Osteocyte (in vitro differentiated cells): Measurements from ENCODE around the gene ZNF302. TPM values are rescaled to one million over a fixed set of nuclear protein-coding genes. Genes with fewer than 3 reads are reported as not detected.
"Not testable (repeated sequence)": the region's sequence is repeated elsewhere in the genome, so short reads cannot be mapped to it uniquely, and the experiment has no call there.

Experiments
- DNase-seq: peaks from one replicate; pipeline ENCODE4 v3.0.0; 2021; ENCODE audit warnings: mixed read lengths; ENCODE audit not compliant: unreplicated experiment; ENCODE audit errors: extremely low spot score
- H3K27ac Mint-ChIP-seq: one replicate; pipeline ENCODE4 v1.8.0; 2021; ENCODE audit warnings: mild to moderate bottlenecking, mixed read lengths; ENCODE audit not compliant: unreplicated experiment
- H3K27me3 Mint-ChIP-seq: one replicate; pipeline ENCODE4 v1.8.0; 2021; ENCODE audit warnings: mixed read lengths; ENCODE audit not compliant: unreplicated experiment
- H3K36me3 Mint-ChIP-seq: one replicate; pipeline ENCODE4 v1.8.0; 2021; ENCODE audit warnings: mixed read lengths; ENCODE audit not compliant: unreplicated experiment
- H3K4me1 Mint-ChIP-seq: one replicate; pipeline ENCODE4 v1.8.0; 2021; ENCODE audit warnings: mixed read lengths; ENCODE audit not compliant: unreplicated experiment
- H3K4me3 Mint-ChIP-seq: one replicate; pipeline ENCODE4 v1.8.0; 2021; ENCODE audit warnings: mild to moderate bottlenecking, moderate library complexity, mixed read lengths; ENCODE audit not compliant: unreplicated experiment
- H3K9me3 Mint-ChIP-seq: one replicate; pipeline ENCODE4 v1.8.0; 2021; ENCODE audit warnings: mixed read lengths; ENCODE audit not compliant: unreplicated experiment
- CTCF ChIP-seq: fragments of 200-600 bp; sonication (generic); IDR thresholded peaks from 2 replicates; pipeline ENCODE4 v1.5.0; 2021; ENCODE audit warnings: antibody characterized with exemption, mild to moderate bottlenecking, moderate library complexity
- total RNA-seq: library from RNA; stranded (reverse); gene quantifications from 2 replicates; pipeline ENCODE4 v1.2.1, GENCODE V29; 2021

Gene ZNF302
- total RNA-seq, 1 donor from 2014 or later: 34.7 TPM

DNA sequence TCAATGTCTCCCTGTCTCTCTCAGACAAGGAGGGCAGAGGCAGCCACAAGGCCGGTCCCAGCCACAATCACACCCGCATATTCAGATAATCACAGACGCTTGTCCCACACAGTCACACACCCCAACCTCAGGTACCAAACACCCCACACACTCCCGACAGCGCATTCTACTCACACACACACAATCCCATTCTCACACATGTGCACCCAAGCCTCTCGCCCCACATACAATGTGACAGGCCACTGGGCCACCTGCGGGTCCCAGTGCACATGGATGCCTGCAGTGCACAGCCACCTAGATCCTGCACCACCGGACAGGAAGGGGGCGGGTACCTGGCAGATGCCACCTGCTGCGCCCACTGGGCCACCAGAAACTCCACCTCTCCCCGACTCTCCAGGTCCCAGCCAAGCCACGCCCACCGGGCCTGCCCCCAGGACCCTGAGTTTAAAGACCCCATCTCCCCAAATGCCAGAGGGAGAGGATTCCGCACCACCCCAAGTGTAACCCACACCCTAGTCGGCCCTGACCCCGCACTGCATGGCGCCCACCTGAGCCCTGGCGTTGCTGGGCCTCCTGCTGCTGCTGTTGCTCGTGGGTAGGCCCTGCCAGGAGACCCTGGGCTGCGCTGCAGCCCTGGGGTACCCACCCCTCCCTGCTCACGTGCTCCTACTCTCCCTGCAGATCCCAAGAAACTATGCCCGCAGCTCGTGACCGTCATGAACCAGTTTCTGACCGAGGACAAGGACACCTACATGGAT is 11.1 kb upstream of the ZNF302 start:
- peak overlapping the region; percentile 68 for H3K27ac Mint-ChIP-seq
- no peak overlapping the region for H3K4me3 Mint-ChIP-seq
- no peaks in the 10 kb centered on the region for H3K36me3 Mint-ChIP-seq
- no peak for TF ChIP-seq CTCF
- no peaks in the 10 kb centered on the region for H3K27me3 Mint-ChIP-seq
- no peaks in the 10 kb centered on the region for H3K9me3 Mint-ChIP-seq
- no peak for DNase-seq
- H3K4me1 Mint-ChIP-seq: peaks cover 7% of the 10 kb centered on the region

DNA sequence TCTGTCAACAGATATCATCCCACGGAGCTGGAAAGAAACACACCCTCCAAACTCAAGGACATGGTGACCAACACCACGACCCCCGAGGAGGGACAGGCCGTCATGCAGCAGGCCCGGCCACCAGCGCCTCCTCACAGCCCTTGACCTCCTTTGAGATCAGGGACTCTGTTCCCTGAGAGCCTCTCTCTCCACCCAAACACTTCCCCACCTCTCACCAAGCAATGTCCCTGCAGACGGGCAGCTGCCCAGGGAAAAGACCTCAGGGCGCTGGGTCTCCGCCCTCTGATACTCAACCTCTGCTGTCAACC is 10.6 kb upstream of the ZNF302 start:
- TF ChIP-seq CTCF: no peak
- H3K27ac Mint-ChIP-seq: peak overlapping the region; percentile 68
- no peaks in the 10 kb centered on the region for H3K36me3 Mint-ChIP-seq
- DNase-seq: no peak
- H3K27me3 Mint-ChIP-seq: no peaks in the 10 kb centered on the region
- H3K9me3 Mint-ChIP-seq: no peaks in the 10 kb centered on the region
- peak overlapping the region; percentile 29 for H3K4me3 Mint-ChIP-seq
- peaks cover 7% of the 10 kb centered on the region for H3K4me1 Mint-ChIP-seq

GRCh38 chr19:34667349-34668076 is 10.0 kb upstream of the ZNF302 start:
- no peaks in the 10 kb centered on the region for H3K27me3 Mint-ChIP-seq
- peak overlapping the region; percentile 68 for H3K27ac Mint-ChIP-seq
- no peak for TF ChIP-seq CTCF
- H3K4me1 Mint-ChIP-seq: peaks cover 7% of the 10 kb centered on the region
- peak overlapping the region; percentile 51 for H3K4me3 Mint-ChIP-seq
- H3K9me3 Mint-ChIP-seq: no peaks in the 10 kb centered on the region
- peaks cover 2% of the 10 kb centered on the region for H3K36me3 Mint-ChIP-seq
- no peak for DNase-seq

- not testable (repeated sequence) for H3K27me3 Mint-ChIP-seq, H3K36me3 Mint-ChIP-seq, H3K27ac Mint-ChIP-seq, H3K4me1 Mint-ChIP-seq, DNase-seq, H3K9me3 Mint-ChIP-seq, H3K4me3 Mint-ChIP-seq
These were observed 9.3 kb upstream of the ZNF302 start for GRCh38 chr19:34668077-34668689.

DNA sequence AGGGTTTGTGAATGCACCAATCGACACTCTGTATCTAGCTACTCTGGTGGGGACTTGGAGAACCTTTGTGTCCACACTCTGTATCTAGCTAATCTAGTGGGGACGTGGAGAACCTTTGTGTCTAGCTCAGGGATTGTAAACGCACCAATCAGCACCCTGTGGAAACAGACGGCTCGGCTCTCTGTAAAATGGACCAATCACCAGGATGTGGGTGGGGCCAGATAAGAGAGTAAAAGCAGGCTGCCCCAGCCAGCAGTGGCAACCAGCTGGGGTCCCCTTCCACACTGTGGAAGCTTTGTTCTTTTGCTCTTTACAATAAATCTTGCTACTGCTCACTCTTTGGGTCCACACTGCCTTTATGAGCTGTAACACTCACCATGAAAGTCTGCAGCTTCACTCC is 8.8 kb upstream of the ZNF302 start:
- not testable (repeated sequence) for H3K9me3 Mint-ChIP-seq, H3K27ac Mint-ChIP-seq, H3K4me3 Mint-ChIP-seq, H3K36me3 Mint-ChIP-seq, DNase-seq, H3K27me3 Mint-ChIP-seq, H3K4me1 Mint-ChIP-seq

DNA sequence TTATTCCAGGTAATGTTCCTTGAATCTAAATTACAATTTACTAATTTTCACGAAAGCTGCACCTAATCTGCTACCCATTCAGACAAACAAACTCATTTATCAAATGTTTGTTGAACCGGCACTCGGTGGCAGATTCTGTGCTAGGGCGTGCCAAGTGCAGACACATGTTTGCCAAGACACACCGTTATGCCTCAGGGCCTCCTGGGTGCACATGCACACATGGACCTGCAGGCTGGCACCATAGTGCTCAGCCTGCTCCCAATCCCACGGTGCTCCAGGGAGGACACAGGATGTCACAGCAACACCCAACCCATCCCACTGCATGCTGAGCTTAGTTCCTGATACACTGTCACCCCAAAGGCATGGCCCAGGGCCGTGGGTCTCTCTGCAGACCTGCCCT is 8.2 kb upstream of the ZNF302 start:
- no peak for DNase-seq
- peaks cover 3% of the 10 kb centered on the region for H3K36me3 Mint-ChIP-seq
- no peaks in the 10 kb centered on the region for H3K9me3 Mint-ChIP-seq
- TF ChIP-seq CTCF: no peak
- H3K4me3 Mint-ChIP-seq: no peak overlapping the region
- H3K27me3 Mint-ChIP-seq: no peaks in the 10 kb centered on the region
- peaks cover 7% of the 10 kb centered on the region for H3K4me1 Mint-ChIP-seq
- H3K27ac Mint-ChIP-seq: no peak overlapping the region
